Tibial nerve (tissue), 3 donors: Measurements from ENCODE around the gene MPPED1.

ENCODE experiments used
- CTCF ChIP-seq, 5 experiments: fragments of 200-600 bp in 3 of 5; fragments of 450-650 bp in 2 of 5; sonication (generic) in 3 of 5; IDR thresholded peaks; one replicate each; pipeline ENCODE4 v1.5.1; 2016 to 2019; ENCODE audit warnings: antibody characterized with exemption in 5 of 5, mild to moderate bottlenecking in 3 of 5, moderate library complexity in 2 of 5
- POLR2A ChIP-seq, 2 donors: fragments of 450-650 bp; IDR thresholded peaks; one replicate each; pipeline ENCODE4 v1.6.1; 2017; ENCODE audit warnings: antibody characterized with exemption in 2 of 2, mild to moderate bottlenecking in 2 of 2, moderate library complexity in 2 of 2

GRCh38 chr22:43497956-43498855 lies 86.4 kb downstream of the MPPED1 start:
- TF ChIP-seq POLR2A (IDR thresholded peaks at IDR 0.05): no peak
- TF ChIP-seq CTCF (IDR thresholded peaks at IDR 0.05): no peak
